GM12892 (cell line): ENCODE measurements around the gene TNFRSF8.

Source experiments
- DNase-seq: peaks from one replicate; pipeline ENCODE4 v3.0.0; 2011; ENCODE audit not compliant: insufficient read length
- FAIRE-seq: peaks from 2 replicates; lab custom pipeline; 2011; peaks lifted over from hg19 to GRCh38; lab: Jason Lieb, UNC
- POLR2A ChIP-seq: IDR thresholded peaks from 2 replicates; pipeline ENCODE4 v1.6.1; 2011; ENCODE audit warnings: low read depth, low read length, control low read depth
- POLR2AphosphoS5 ChIP-seq: IDR thresholded peaks from 2 replicates; pipeline ENCODE4 v1.6.1; 2011; ENCODE audit warnings: low read depth, low read length, control low read depth
- TAF1 ChIP-seq: IDR thresholded peaks from 2 replicates; pipeline ENCODE4 v1.6.1; 2011; ENCODE audit warnings: low read depth, mild to moderate bottlenecking, control low read depth, low read length, borderline replicate concordance

TNFRSF8 gene

DNA sequence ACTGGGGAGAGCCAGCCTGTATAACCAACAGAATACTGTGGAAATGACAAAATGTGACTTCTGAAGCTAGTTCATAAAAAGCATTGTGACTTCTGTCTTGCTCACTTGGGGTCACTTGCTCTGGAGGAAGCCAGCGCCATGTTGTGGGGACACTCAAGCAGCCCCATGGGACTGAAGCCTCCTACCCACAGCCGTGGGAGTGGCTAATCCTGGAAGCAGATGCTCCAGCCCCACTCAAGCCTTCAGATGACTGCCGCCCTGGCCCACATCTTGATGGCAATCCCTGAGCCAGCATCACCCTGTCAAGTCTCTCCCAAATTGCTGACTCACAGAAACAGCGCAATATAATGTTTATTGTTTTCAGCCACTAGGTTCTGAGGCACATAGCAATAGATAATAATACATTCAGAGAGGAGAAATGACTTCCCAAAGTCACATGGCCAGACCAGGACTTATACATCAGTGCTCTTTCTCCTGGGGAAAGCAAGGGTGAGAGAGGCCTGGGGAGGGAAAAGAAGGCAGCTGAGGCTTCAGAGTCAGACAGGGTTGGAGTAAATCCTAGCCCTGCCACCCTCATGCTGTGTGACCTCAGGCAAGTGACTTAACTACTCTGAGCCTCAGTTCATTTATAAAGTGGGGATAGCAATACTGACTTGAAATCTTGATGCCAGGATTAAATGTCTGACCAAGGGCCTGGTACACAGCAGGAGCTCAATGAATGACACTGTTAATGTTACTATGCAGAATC lies 5.0 kb upstream of the TNFRSF8 start:
- TF ChIP-seq POLR2AphosphoS5 = no peak
- TF ChIP-seq TAF1 = no peak
- TF ChIP-seq POLR2A = no peak
- DNase-seq (no peak), FAIRE-seq (peak; percentile 33)

DNA sequence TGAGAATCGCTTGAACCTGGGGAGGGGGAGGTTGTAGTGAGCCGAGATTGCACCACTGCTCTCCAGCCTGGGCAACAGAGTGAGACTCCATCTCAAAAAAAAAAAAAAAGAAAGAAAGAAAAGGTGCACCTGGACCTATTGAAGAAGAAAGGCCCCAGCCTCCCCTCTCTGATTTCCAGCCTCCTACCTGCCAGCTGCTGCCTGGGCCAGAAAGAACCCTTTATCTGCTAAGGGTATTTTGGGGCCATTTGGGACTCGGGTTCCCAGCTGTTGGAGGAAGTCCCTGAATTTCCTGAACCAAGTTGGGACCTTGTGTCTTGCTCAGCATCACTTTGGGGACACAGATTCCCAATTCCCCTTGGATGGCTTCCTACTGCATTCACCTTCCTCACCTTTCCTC lies 3.9 kb upstream of the TNFRSF8 start:
- FAIRE-seq (no peak), DNase-seq (no peak)
- TF ChIP-seq POLR2A (no peak), TAF1 (no peak), POLR2AphosphoS5 (no peak)

DNA sequence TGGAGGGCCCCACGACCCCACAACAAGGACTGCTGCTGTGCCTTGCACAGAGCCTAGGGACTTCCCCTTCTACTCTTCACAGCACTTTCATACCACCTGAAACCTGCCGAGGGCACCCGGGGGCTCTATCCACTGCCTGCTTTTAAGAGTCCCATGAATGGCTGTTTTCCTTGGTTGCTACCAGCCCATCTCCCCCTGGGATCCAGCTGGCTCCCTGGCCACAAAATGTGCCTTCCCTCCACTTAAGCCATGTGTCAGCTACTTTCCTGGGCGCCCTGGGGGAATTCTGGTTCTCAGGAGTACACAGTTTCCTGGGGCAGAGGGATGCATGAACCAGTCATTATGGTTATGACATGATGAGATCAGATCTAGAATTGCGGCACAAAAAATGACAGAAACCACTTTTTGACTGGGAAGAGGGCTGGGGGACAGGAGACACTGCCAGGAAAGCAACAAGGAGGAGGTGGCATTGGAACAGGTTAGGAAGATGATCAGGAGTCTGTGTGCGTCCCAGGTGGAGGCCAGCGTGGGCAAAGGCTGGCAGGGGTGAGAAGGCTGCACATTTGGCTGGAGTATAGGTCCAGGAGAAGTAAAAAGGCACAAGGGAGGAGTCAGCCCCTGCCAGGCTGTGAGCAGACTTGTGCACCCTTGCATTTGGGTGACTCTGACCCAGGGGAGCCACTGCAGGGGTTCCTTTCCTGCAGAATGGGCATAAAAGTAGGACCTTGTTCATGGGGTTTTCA lies 3.2 kb upstream of the TNFRSF8 start:
- no peak for DNase-seq
- no peak; the same call in 1 of the 2 replicates for TF ChIP-seq TAF1
- TF ChIP-seq POLR2A = 0 out of 2 replicates have a peak, but pooled peaks have one; percentile 19
- FAIRE-seq = peak; percentile 97

DNA sequence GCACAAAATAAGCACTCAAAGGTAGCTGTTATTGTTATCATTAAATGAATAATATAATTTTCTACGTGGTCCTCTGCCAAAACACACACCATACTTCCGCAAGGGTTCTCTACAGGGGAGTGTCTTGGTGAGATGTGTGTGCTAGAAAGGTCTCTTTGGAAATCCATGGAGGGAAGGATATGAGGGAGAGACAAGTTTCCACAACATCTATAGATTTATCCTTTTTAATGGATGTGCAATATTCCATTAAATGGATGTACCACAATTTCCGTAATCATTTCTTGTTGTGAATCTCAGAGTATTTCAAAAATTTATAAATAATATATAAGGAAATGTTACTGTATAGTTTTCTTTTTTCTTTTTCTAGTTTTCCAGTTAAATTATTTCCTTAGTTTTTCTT lies 2.6 kb upstream of the TNFRSF8 start:
- TF ChIP-seq TAF1 (no peak), POLR2AphosphoS5 (no peak), POLR2A (no peak)
- no peak for DNase-seq

DNA sequence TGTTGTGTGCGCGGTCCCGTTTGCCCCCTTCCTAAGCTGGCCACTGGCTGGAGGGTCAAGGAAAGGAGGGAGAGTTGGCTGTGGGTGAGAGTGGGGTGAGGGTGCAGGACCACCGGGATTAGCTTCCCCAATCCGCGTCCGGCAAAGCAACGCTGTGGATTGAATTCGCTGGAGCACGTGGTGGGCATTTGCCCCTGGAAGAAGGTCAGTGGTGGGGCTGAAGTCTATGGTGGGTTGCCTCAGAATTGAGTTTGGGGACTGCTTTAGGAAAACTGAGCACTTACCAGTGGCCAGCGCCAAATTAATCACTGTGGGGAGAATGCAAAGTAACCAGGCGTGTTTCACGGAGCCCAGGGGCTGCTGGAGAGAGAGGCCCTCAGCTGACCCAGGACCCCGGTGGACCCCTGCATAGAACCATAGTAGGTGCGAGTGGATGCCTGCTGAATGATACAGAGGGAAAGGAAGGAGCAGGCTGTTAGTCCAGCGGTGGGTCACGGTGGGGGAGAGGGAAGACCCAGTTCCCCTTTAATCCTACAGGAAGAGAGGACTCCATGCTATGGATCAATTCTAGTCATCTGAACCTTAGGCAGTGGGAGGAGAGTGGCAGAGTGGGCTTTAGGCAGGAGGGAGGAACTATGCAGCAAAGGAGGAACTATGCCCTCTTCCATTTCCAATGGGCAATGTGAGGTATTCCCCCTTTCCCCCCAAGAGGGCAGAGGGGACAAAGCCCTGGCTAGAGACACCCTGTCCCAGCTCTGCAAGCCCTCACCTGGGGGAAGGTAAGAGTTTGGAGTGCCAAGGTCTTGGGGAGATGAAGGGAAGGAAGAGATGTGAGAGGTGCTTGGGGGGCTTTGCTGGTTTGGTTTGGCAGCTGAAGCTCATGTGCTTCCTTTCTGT lies 1.2 kb downstream of the TNFRSF8 start:
- peak; percentile 94 for FAIRE-seq
- no peak for DNase-seq
- no peak for TF ChIP-seq POLR2A
- no peak for TF ChIP-seq TAF1
- TF ChIP-seq POLR2AphosphoS5 = no peak

More for the DNA sequence above, 2.6 kb upstream of the TNFRSF8 start:
- no peak for FAIRE-seq

DNA sequence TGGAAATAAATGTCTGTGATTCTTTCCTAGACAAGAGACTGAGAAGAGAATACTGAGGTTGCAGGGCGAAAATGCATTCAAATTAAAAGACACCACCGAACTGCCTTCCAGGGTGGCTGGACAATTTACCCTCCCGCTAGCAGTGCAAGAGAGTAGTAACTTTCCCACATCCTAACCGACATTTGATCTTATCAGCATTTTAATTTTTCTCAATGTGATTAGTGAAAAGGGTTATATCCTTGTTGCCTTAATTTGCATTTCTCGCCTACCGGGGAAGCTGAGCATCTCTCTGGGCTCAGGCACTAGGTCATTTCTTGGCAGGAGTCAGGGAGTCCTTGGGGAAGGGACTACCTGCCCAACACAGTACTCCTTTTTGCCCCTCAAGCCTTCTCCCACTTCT lies 2.8 kb downstream of the TNFRSF8 start:
- peak; percentile 94 for FAIRE-seq
- DNase-seq = no peak
- no peak for TF ChIP-seq TAF1
- TF ChIP-seq POLR2AphosphoS5 = peak; percentile 70; the same call in 1 of the 2 replicates
- TF ChIP-seq POLR2A = peak; percentile 56

DNA sequence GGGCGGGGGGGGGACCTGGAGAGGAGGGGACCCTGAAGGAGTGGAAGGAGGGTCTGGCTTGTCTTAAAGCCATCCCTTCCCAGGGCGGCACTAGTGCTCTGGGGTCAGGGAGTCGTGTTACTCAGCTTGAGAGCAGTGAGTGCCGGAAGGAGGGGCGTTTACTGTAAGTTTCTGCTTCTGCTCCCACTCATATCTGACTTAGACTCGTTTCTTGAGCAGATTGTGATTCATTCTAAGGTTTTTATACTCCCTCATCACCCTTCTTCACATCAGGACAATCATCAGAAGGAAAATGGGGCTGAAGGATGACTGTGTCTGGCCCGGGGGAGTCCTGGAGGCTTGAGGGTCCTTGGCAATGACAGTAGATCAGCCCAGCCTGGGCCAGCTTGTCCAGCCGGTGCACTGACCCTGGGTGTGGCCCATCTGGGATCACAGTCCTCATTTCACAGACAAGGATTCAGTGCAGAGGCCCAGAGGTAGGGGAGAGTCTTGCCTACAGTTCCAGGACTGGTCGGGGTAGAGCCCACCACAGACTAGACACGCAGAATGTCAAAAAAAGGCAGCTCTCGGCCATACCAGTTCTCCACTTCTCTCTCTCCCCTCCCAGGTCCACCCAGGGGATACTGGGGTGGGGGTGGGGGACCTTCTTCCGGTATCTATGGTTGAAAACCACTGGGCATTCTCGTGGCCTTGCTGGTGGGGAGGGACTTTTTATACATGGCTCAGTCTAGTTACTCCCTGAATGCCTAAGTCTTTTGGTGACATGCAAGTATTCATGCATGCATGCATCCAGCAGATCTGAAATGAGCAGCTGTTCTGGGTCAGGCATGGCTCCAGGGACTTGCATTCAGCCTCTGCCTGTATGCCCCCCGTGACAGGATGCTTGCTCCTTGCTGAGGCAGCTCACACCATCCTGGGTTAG lies 5.1 kb downstream of the TNFRSF8 start:
- DNase-seq (no peak), FAIRE-seq (peak; percentile 96)
- 0 out of 2 replicates have a peak, but pooled peaks have one; percentile 15 for TF ChIP-seq TAF1
- peak; percentile 27 for TF ChIP-seq POLR2A
- TF ChIP-seq POLR2AphosphoS5 = peak; percentile 57; the same call in 1 of the 2 replicates

DNA sequence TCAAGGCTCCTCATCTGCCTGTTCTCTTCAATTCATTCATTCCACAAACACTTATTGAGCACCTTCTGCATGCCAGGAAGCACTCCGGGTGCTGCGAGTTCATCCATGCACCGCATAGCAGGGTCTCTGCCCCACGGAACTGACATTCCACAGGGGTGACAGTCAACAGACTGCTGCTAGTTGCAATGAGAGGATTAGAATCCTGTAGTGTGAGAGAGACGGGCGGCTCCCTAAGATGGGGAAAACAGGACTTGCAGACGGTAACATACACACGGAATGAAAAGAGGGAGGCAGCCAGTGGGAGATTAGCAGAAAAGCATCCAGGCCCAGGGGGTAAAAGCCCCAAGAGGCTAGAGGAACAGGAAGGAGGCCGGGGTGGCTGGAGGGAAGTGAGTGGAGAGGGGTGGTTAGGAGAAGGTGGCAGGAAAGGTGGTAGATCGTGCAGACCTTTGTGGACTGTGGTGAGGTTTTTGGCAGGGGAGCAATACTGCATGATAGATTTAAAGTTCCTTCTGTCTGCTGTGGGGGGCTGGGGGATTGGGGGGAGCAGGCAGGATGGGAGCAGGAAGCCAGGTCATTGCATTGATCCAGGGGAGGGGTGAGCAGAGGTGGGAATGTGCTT lies 6.6 kb downstream of the TNFRSF8 start:
- TF ChIP-seq POLR2A (peak; percentile 43; the same call in 1 of the 2 replicates), POLR2AphosphoS5 (no peak)
- DNase-seq (no peak), FAIRE-seq (no peak)

DNA sequence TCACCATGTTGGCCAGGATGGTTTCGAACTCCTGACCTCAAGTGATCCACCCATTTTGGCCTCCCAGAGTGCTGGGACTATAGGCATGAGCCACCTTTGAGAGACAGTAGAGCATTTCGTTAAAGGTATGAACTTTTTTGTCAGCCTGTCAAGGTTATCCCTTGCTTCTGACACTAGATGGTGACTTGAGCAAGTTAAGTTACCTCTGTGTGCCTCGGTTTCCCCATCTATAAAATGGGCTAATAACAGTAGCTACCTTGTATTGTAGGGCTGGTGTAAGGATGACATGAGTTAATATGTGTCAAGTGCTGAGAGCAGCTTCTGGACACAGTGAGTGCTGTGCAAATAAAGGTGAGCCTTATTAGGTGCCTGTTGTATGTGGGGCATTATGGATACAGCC lies 8.8 kb downstream of the TNFRSF8 start:
- DNase-seq = no peak

DNA sequence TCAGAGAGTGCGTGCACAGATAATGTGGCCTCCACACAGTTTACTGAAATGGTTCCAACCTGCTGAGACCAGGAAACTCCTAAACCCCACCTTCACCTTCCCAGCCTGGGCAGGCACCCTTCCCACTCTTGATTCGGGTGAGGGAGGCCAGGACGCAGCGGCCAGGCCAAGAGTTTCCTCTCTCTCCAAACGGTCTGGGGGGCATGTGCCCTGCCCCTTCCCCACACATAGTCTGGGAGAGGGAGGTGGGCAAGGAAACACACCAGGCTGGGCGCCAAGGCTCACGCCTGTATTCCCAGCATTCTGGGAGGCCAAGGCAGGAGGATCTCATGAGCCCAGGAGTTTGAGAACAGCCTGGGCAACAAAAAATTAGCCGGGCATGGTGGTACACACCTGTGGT lies 9.6 kb downstream of the TNFRSF8 start:
- TF ChIP-seq POLR2A (no peak), POLR2AphosphoS5 (peak; percentile 49; the same call in 1 of the 2 replicates), TAF1 (no peak)
- FAIRE-seq = no peak
- DNase-seq = no peak

More for the DNA sequence above, 8.8 kb downstream of the TNFRSF8 start:
- FAIRE-seq = peak; percentile 33
- no peak for TF ChIP-seq POLR2A
- TF ChIP-seq POLR2AphosphoS5 = no peak
- no peak for TF ChIP-seq TAF1
